ENCODE results near the gene CIITA. TPM values are rescaled to one million over a fixed set of nuclear protein-coding genes. Genes with fewer than 3 reads are reported as not detected.
"Not testable (repeated sequence)": the region's sequence is repeated elsewhere in the genome, so short reads cannot be mapped to it uniquely, and the experiment has no call there.

The CIITA gene
- total RNA-seq, 2 donors from 2014 or later = 4.5 to 9.6 TPM

- no peak overlapping the region for H3K27ac ChIP-seq
- H3K4me1 ChIP-seq = no peaks in the 10 kb centered on the region
- H3K27me3 ChIP-seq = no peaks in the 10 kb centered on the region
Measured at GRCh38 chr16:10926867-10927266, 49.9 kb downstream of the CIITA start.

GRCh38 chr16:10927497-10928112, 50.6 kb downstream of the CIITA start:
- Histone ChIP-seq H3K4me1 (no peaks in the 10 kb centered on the region), H3K27ac (no peak overlapping the region), H3K36me3 (no peaks in the 10 kb centered on the region), H3K4me3 (no peak overlapping the region), H3K9ac (ENCODE audit: low read depth in 2 of 2, low read length in 2 of 2) (no peak overlapping the region), H3K27me3 (no peaks in the 10 kb centered on the region), H3K9me3 (no peaks in the 10 kb centered on the region)
- intact Hi-C loops (cut with DNase I) = loop anchor here (10.0 kb wide), 1 partner anchor 263 kb away; no protein-coding TSS in a partner anchor
- no peak for DNase-seq
- no peak for TF ChIP-seq CTCF (IDR thresholded peaks at IDR 0.05)

More at GRCh38 chr16:10926867-10927266, 49.9 kb downstream of the CIITA start:
- no peaks in the 10 kb centered on the region for H3K36me3 ChIP-seq
- no peak for TF ChIP-seq CTCF (IDR thresholded peaks at IDR 0.05)
- no peaks in the 10 kb centered on the region for H3K9me3 ChIP-seq
- H3K4me3 ChIP-seq = no peak overlapping the region
- no peak overlapping the region for H3K9ac ChIP-seq (ENCODE audit: low read depth in 2 of 2, low read length in 2 of 2)
- intact Hi-C loops (cut with DNase I) = loop anchor here (10.0 kb wide), 1 partner anchor 262 kb away; no protein-coding TSS in a partner anchor
- no peak for DNase-seq

GRCh38 chr16:10929097-10929496, 52.1 kb downstream of the CIITA start:
- H3K9ac ChIP-seq (ENCODE audit: low read depth in 2 of 2, low read length in 2 of 2); H3K36me3 ChIP-seq; H3K4me3 ChIP-seq; H3K27me3 ChIP-seq; H3K27ac ChIP-seq; H3K9me3 ChIP-seq; DNase-seq; H3K4me1 ChIP-seq: not testable (repeated sequence)
- intact Hi-C loops (cut with DNase I) = loop anchor here (10.0 kb wide), 1 partner anchor 264 kb away; no protein-coding TSS in a partner anchor

- Histone ChIP-seq H3K27ac (no peak overlapping the region), H3K27me3 (no peaks in the 10 kb centered on the region), H3K9me3 (no peaks in the 10 kb centered on the region), H3K9ac (ENCODE audit: low read depth in 2 of 2, low read length in 2 of 2) (no peak overlapping the region), H3K4me1 (no peaks in the 10 kb centered on the region), H3K4me3 (no peak overlapping the region), H3K36me3 (no peaks in the 10 kb centered on the region)
- intact Hi-C loops (cut with DNase I) = loop anchor here (10.0 kb wide), 1 partner anchor 265 kb away; no protein-coding TSS in a partner anchor
- DNase-seq = no peak
- no peak for TF ChIP-seq CTCF (IDR thresholded peaks at IDR 0.05)
Measured at GRCh38 chr16:10929853-10930754, 53.1 kb downstream of the CIITA start.

GRCh38 chr16:10930755-10931093, 53.7 kb downstream of the CIITA start:
- H3K9me3 ChIP-seq = no peaks in the 10 kb centered on the region

More at GRCh38 chr16:10930755-10931093, 53.7 kb downstream of the CIITA start:
- DNase-seq = no peak
- H3K27ac ChIP-seq = no peak overlapping the region
- H3K4me1 ChIP-seq = no peaks in the 10 kb centered on the region
- no peak overlapping the region for H3K9ac ChIP-seq (ENCODE audit: low read depth in 2 of 2, low read length in 2 of 2)
- intact Hi-C loops (cut with DNase I) = no loop called here
- no peak overlapping the region for H3K4me3 ChIP-seq
- no peaks in the 10 kb centered on the region for H3K27me3 ChIP-seq
- H3K36me3 ChIP-seq = no peaks in the 10 kb centered on the region
- no peak for TF ChIP-seq CTCF (IDR thresholded peaks at IDR 0.05)

Data from colonic mucosa (tissue), 4 donors.